Activated CD4-positive, alpha-beta memory T cell treated with anti-CD3 and anti-CD28 coated beads for 36 hours (primary cell): ENCODE measurements around the gene CSNK1G1. TPM values are rescaled to one million over a fixed set of nuclear protein-coding genes. Genes with fewer than 3 reads are reported as not detected.

Experiments
- CTCF ChIA-PET: fragments of 350-600 bp; sonication (Branson Sonifier 250); formaldehyde crosslinking; loops from one replicate; lab custom pipeline; 2021; ENCODE audit warnings: antibody characterized with exemption, inconsistent platforms; lab: Charles Lee
- POLR2A ChIA-PET: fragments of 350-600 bp; sonication (Branson Sonifier 250); formaldehyde crosslinking; loops from one replicate; lab custom pipeline; 2021; ENCODE audit warnings: antibody characterized with exemption; lab: Charles Lee
- DNase-seq: peaks from one replicate; pipeline ENCODE4 v3.0.0-alpha.2; 2020
- H3K27ac Mint-ChIP-seq: one replicate; pipeline ENCODE4 v1.8.0; 2021; ENCODE audit warnings: mixed read lengths
- H3K27me3 Mint-ChIP-seq: one replicate; pipeline ENCODE4 v1.8.0; 2021; ENCODE audit warnings: mixed read lengths
- H3K36me3 Mint-ChIP-seq: one replicate; pipeline ENCODE4 v1.8.0; 2021; ENCODE audit warnings: mixed read lengths
- H3K4me1 Mint-ChIP-seq: one replicate; pipeline ENCODE4 v1.8.0; 2021; ENCODE audit warnings: low read depth, mixed read lengths
- H3K4me3 Mint-ChIP-seq: one replicate; pipeline ENCODE4 v1.8.0; 2021; ENCODE audit warnings: mild to moderate bottlenecking, mixed read lengths
- H3K9me3 Mint-ChIP-seq: one replicate; pipeline ENCODE4 v1.8.0; 2021; ENCODE audit warnings: mixed read lengths
- intact Hi-C: fragments of 100-400 bp; cut with micrococcal nuclease; formaldehyde crosslinking; loops from one replicate; pipeline ENCODE4 v1.15.1; 2023
- total RNA-seq, 2 experiments: library from RNA; stranded (reverse); gene quantifications; one replicate each; pipeline ENCODE4 v1.2.3, GENCODE V29; 2021

Gene CSNK1G1
- total RNA-seq, 2 experiments from 2014 or later: 17.5 to 20.9 TPM

- Mint-ChIP-seq H3K36me3 (peaks cover 5% of the 10 kb centered on the region), H3K27ac (no peak overlapping the region), H3K4me1 (peaks cover 6% of the 10 kb centered on the region), H3K9me3 (no peaks in the 10 kb centered on the region), H3K4me3 (no peak overlapping the region), H3K27me3 (no peaks in the 10 kb centered on the region)
- no peak for DNase-seq
- ChIA-PET CTCF (interaction anchor here (0.8 kb wide), 1 partner anchor 519 kb away, joined by 3 read pairs; no protein-coding TSS in a partner anchor), POLR2A (no interaction called here)
- intact Hi-C loops: no loop called here
Observed at GRCh38 chr15:64213646-64214045, 142.3 kb downstream of the CSNK1G1 start.

- no peaks in the 10 kb centered on the region for H3K27me3 Mint-ChIP-seq
- H3K9me3 Mint-ChIP-seq: no peaks in the 10 kb centered on the region
- ChIA-PET POLR2A (no interaction called here), CTCF (no interaction called here)
- H3K4me3 Mint-ChIP-seq: no peak overlapping the region
- peaks cover 6% of the 10 kb centered on the region for H3K4me1 Mint-ChIP-seq
- intact Hi-C loops: no loop called here
- H3K36me3 Mint-ChIP-seq: peaks cover 7% of the 10 kb centered on the region
- no peak for DNase-seq
- H3K27ac Mint-ChIP-seq: no peak overlapping the region
Observed at GRCh38 chr15:64211696-64212095, 144.3 kb downstream of the CSNK1G1 start.

GRCh38 chr15:64210371-64210770, 145.6 kb downstream of the CSNK1G1 start:
- peaks cover 8% of the 10 kb centered on the region for H3K36me3 Mint-ChIP-seq
- no peaks in the 10 kb centered on the region for H3K9me3 Mint-ChIP-seq
- H3K27ac Mint-ChIP-seq: no peak overlapping the region
- DNase-seq: no peak
- CTCF ChIA-PET: interaction anchor here (0.8 to 1.6 kb wide), 5 partner anchors 11 to 518 kb away, joined by 3 to 5 read pairs (median 4); partner anchors contain the start of gene CSNK1G1
- intact Hi-C loops: no loop called here
- no peaks in the 10 kb centered on the region for H3K27me3 Mint-ChIP-seq
- peaks cover 6% of the 10 kb centered on the region for H3K4me1 Mint-ChIP-seq
- no peak overlapping the region for H3K4me3 Mint-ChIP-seq
- POLR2A ChIA-PET: no interaction called here

GRCh38 chr15:64209680-64210334, 146.2 kb downstream of the CSNK1G1 start:
- peaks cover 11% of the 10 kb centered on the region for H3K36me3 Mint-ChIP-seq
- peaks cover 6% of the 10 kb centered on the region for H3K4me1 Mint-ChIP-seq
- H3K27me3 Mint-ChIP-seq: no peaks in the 10 kb centered on the region
- ChIA-PET CTCF (interaction anchor here (0.8 to 1.6 kb wide), 5 partner anchors 12 to 518 kb away, joined by 3 to 5 read pairs (median 4); partner anchors contain the start of gene CSNK1G1), POLR2A (no interaction called here)
- DNase-seq: no peak
- no peaks in the 10 kb centered on the region for H3K9me3 Mint-ChIP-seq
- H3K27ac Mint-ChIP-seq: no peak overlapping the region
- intact Hi-C loops: no loop called here
- H3K4me3 Mint-ChIP-seq: no peak overlapping the region

GRCh38 chr15:64205202-64205601, 150.8 kb downstream of the CSNK1G1 start:
- intact Hi-C loops: no loop called here
- Mint-ChIP-seq H3K36me3 (peaks cover 20% of the 10 kb centered on the region), H3K4me3 (no peak overlapping the region), H3K27ac (no peak overlapping the region), H3K4me1 (peaks cover 6% of the 10 kb centered on the region), H3K9me3 (no peaks in the 10 kb centered on the region), H3K27me3 (no peaks in the 10 kb centered on the region)
- POLR2A ChIA-PET: no interaction called here
- CTCF ChIA-PET: no interaction called here
- no peak for DNase-seq

GRCh38 chr15:64197425-64197824, 158.5 kb downstream of the CSNK1G1 start:
- H3K36me3 Mint-ChIP-seq: peaks cover 24% of the 10 kb centered on the region
- no peak overlapping the region for H3K4me3 Mint-ChIP-seq
- CTCF ChIA-PET: no interaction called here
- H3K27ac Mint-ChIP-seq: no peak overlapping the region
- no peaks in the 10 kb centered on the region for H3K4me1 Mint-ChIP-seq
- intact Hi-C loops: no loop called here
- H3K9me3 Mint-ChIP-seq: no peaks in the 10 kb centered on the region
- no peak for DNase-seq
- no peaks in the 10 kb centered on the region for H3K27me3 Mint-ChIP-seq
- POLR2A ChIA-PET: no interaction called here

GRCh38 chr15:64193971-64194370, 162.0 kb downstream of the CSNK1G1 start:
- ChIA-PET CTCF (interaction anchor here (0.7 kb wide), 2 partner anchors 9 to 11 kb away, joined by 3 read pairs; no protein-coding TSS in a partner anchor), POLR2A (no interaction called here)
- intact Hi-C loops: no loop called here
- Mint-ChIP-seq H3K9me3 (no peaks in the 10 kb centered on the region), H3K27ac (no peak overlapping the region), H3K4me3 (no peak overlapping the region), H3K4me1 (peaks cover 2% of the 10 kb centered on the region), H3K27me3 (no peaks in the 10 kb centered on the region), H3K36me3 (peaks cover 15% of the 10 kb centered on the region)
- DNase-seq: no peak

- Mint-ChIP-seq H3K9me3 (no peaks in the 10 kb centered on the region), H3K4me3 (no peak overlapping the region), H3K27ac (no peak overlapping the region), H3K4me1 (peaks cover 18% of the 10 kb centered on the region), H3K27me3 (no peaks in the 10 kb centered on the region), H3K36me3 (peaks cover 22% of the 10 kb centered on the region)
- ChIA-PET CTCF (interaction anchor here (0.9 kb wide), 1 partner anchor 18 kb away, joined by 3 read pairs; no protein-coding TSS in a partner anchor), POLR2A (interaction anchor here (0.9 kb wide), 1 partner anchor 164 kb away, joined by 4 read pairs; the partner anchor contains the start of gene CSNK1G1)
- intact Hi-C loops: no loop called here
- no peak for DNase-seq
Observed at GRCh38 chr15:64191971-64192830, 163.8 kb downstream of the CSNK1G1 start.

GRCh38 chr15:64187396-64188191, 168.4 kb downstream of the CSNK1G1 start:
- H3K9me3 Mint-ChIP-seq: no peaks in the 10 kb centered on the region
- peak overlapping the region; percentile 76 for H3K27ac Mint-ChIP-seq
- CTCF ChIA-PET: interaction anchor here (1.4 to 1.9 kb wide), 2 partner anchors 25 to 499 kb away, joined by 3 to 8 read pairs; partner anchors contain the start of gene PPIB
- no peaks in the 10 kb centered on the region for H3K27me3 Mint-ChIP-seq
- peaks cover 21% of the 10 kb centered on the region for H3K36me3 Mint-ChIP-seq
- no peak for DNase-seq
- intact Hi-C loops: loop anchor here (1.0 kb wide), 4 partner anchors 24 to 511 kb away; partner anchors contain the start of gene PPIB
- POLR2A ChIA-PET: interaction anchor here (0.6 to 1.5 kb wide), 3 partner anchors 24 to 578 kb away, joined by 3 to 7 read pairs (median 4); partner anchors contain the start of gene PPIB
- H3K4me1 Mint-ChIP-seq: peaks cover 18% of the 10 kb centered on the region
- peak overlapping the region; percentile 29 for H3K4me3 Mint-ChIP-seq

- peaks cover 21% of the 10 kb centered on the region for H3K36me3 Mint-ChIP-seq
- H3K4me1 Mint-ChIP-seq: peaks cover 18% of the 10 kb centered on the region
- ChIA-PET POLR2A (no interaction called here), CTCF (interaction anchor here (0.6 kb wide), 1 partner anchor 174 kb away, joined by 3 read pairs; no protein-coding TSS in a partner anchor)
- H3K27me3 Mint-ChIP-seq: no peaks in the 10 kb centered on the region
- intact Hi-C loops: no loop called here
- no peak overlapping the region for H3K4me3 Mint-ChIP-seq
- DNase-seq: no peak
- H3K9me3 Mint-ChIP-seq: no peaks in the 10 kb centered on the region
- H3K27ac Mint-ChIP-seq: no peak overlapping the region
Observed at GRCh38 chr15:64185146-64185911, 170.6 kb downstream of the CSNK1G1 start.

GRCh38 chr15:64182859-64183370, 173.1 kb downstream of the CSNK1G1 start:
- H3K4me3 Mint-ChIP-seq: no peak overlapping the region
- H3K27ac Mint-ChIP-seq: no peak overlapping the region
- H3K27me3 Mint-ChIP-seq: no peaks in the 10 kb centered on the region
- intact Hi-C loops: no loop called here
- ChIA-PET POLR2A (no interaction called here), CTCF (no interaction called here)
- peaks cover 7% of the 10 kb centered on the region for H3K4me1 Mint-ChIP-seq
- no peak for DNase-seq
- H3K36me3 Mint-ChIP-seq: peaks cover 16% of the 10 kb centered on the region
- H3K9me3 Mint-ChIP-seq: no peaks in the 10 kb centered on the region
